CD4-positive, alpha-beta T cell treated with Interleukin-10 for 1 hour (primary cell): Measurements from ENCODE around the gene KLF16.
A peak's percentile ranks its signal among the peaks of the same experiment; 100 is the strongest.

Source experiments
- DNase-seq: peaks from one replicate; pipeline ENCODE4 v3.0.0-alpha.2; 2020

The KLF16 gene

GRCh38 chr19:1818549-1819195, 44.7 kb downstream of the KLF16 start:
- DNase-seq, result no peak

GRCh38 chr19:1817553-1818179, 45.7 kb downstream of the KLF16 start:
- no peak for DNase-seq

- no peak for DNase-seq
Measured at GRCh38 chr19:1816530-1817298, 46.7 kb downstream of the KLF16 start.

- DNase-seq, result no peak
Measured at GRCh38 chr19:1815605-1816529, 47.5 kb downstream of the KLF16 start.

- DNase-seq, result no peak
Measured at GRCh38 chr19:1814833-1815604, 48.4 kb downstream of the KLF16 start.

GRCh38 chr19:1814391-1814790, 49.0 kb downstream of the KLF16 start:
- DNase-seq, result no peak

- DNase-seq, result no peak
Measured at GRCh38 chr19:1813192-1814182, 49.9 kb downstream of the KLF16 start.

- peak; percentile 92 for DNase-seq
Measured at GRCh38 chr19:1812426-1813191, 50.8 kb downstream of the KLF16 start.

- peak; percentile 87 for DNase-seq
Measured at GRCh38 chr19:1811942-1812425, 51.4 kb downstream of the KLF16 start, which contains the start of gene ATP8B3. ATP8B3 (minus strand) TSS chr19:1812276; CDS start chr19:1811736, 540 bp downstream.

- peak; percentile 26 for DNase-seq
Measured at GRCh38 chr19:1811472-1811894, 51.9 kb downstream of the KLF16 start.

- DNase-seq, result no peak
Measured at GRCh38 chr19:1810439-1811160, 52.8 kb downstream of the KLF16 start.

- DNase-seq, result no peak
Measured at GRCh38 chr19:1809678-1810077, 53.7 kb downstream of the KLF16 start.

- no peak for DNase-seq
Measured at GRCh38 chr19:1808395-1808731, 55.0 kb downstream of the KLF16 start.

- no peak for DNase-seq
Measured at GRCh38 chr19:1807695-1808394, 55.5 kb downstream of the KLF16 start.

GRCh38 chr19:1807030-1807694, 56.2 kb downstream of the KLF16 start:
- no peak for DNase-seq

GRCh38 chr19:1806184-1807029, 57.0 kb downstream of the KLF16 start:
- no peak for DNase-seq
